Suprapubic skin (tissue), 3 donors: ENCODE results near the gene HDGFL2.

Source experiments
- POLR2A ChIP-seq, 2 donors: fragments of 450-650 bp; IDR thresholded peaks; one replicate each; pipeline ENCODE4 v1.6.1; 2017; ENCODE audit warnings: antibody characterized with exemption in 2 of 2, mild to moderate bottlenecking in 2 of 2, moderate library complexity in 2 of 2
- TF ChIP-seq, protein P1 (sequence below), 2 donors: fragments of 200-600 bp in 1 of 2; fragments of 450-650 bp in 1 of 2; sonication (generic) in 1 of 2; IDR thresholded peaks; one replicate each; pipeline ENCODE4 v1.5.1; 2016 to 2019; ENCODE audit warnings: antibody characterized with exemption in 2 of 2, mild to moderate bottlenecking in 1 of 2, moderate library complexity in 1 of 2

DNA sequence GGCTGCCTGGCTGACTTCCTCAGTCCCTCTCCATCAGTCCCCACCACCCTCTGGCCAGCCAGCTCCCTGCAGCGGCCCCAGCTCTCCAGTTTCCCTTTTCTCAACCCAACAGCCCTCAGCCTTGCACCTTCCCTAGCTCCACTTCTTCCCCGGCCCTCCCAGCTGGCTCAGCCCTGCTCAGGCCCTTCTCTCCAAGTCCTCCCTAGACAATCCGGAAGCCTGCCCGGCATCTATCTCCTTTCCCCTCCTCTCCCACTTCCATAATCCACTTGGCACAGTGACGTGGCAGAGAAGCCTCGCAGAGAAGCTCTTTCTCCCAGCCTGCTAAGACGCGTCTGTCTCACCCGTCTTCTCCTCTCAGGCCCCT is 15.6 kb upstream of the HDGFL2 start:
- TF ChIP-seq, protein P1, sequence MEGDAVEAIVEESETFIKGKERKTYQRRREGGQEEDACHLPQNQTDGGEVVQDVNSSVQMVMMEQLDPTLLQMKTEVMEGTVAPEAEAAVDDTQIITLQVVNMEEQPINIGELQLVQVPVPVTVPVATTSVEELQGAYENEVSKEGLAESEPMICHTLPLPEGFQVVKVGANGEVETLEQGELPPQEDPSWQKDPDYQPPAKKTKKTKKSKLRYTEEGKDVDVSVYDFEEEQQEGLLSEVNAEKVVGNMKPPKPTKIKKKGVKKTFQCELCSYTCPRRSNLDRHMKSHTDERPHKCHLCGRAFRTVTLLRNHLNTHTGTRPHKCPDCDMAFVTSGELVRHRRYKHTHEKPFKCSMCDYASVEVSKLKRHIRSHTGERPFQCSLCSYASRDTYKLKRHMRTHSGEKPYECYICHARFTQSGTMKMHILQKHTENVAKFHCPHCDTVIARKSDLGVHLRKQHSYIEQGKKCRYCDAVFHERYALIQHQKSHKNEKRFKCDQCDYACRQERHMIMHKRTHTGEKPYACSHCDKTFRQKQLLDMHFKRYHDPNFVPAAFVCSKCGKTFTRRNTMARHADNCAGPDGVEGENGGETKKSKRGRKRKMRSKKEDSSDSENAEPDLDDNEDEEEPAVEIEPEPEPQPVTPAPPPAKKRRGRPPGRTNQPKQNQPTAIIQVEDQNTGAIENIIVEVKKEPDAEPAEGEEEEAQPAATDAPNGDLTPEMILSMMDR (IDR thresholded peaks at IDR 0.05), result no peak
- no peak for TF ChIP-seq POLR2A (IDR thresholded peaks at IDR 0.05)
